HG03103 (cell line): ENCODE results near the gene KCNMB4.

Source experiments
- ATAC-seq: cut with Tn5 transposase; IDR thresholded peaks from one replicate; pipeline ENCODE4 v1.9.1; 2021; ENCODE audit warnings: low read depth; ENCODE audit not compliant: unreplicated experiment

The KCNMB4 gene, protein sequence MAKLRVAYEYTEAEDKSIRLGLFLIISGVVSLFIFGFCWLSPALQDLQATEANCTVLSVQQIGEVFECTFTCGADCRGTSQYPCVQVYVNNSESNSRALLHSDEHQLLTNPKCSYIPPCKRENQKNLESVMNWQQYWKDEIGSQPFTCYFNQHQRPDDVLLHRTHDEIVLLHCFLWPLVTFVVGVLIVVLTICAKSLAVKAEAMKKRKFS

DNA sequence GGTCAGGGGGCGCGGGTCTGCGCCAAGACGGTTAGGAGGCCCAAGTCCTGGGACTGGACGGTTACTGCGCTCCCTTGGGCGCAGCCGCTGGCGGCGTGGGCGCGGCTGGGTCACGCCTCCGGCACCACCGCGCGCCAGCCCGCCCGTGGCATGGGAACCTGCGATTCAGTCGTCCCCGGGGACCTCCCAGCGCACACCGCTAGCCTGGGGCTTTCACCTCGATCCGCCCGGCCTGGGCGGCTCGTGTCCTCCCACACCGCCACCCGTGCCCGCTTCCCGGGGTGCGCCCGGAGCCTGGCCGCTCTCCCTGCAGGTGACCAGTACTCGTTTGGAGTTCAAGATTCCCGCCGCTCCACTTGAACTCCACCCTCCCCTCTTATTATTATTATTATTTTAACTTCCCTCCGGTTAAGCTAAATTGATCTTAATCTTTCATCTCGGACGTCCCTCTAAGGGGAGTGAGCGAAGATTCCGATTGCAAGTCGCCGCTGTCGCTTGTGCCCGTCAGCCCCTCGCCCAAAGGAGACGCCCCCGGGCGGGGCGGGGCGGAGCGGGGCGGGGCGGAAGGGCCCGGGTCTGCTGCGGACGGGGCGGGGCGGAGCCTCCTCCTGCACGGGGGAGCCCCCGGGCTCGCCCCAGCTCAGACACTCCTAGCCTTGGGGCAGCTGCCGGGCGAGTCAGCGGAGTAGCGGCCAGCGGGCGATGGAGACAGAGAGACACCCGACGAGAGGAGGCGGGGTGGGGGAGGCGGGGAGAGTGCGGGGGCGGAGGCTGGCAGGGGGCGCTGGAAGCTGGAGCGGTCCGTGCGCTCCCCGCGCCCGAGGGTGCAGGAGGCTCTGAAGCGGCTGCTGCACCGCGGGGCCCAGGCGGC is at the start of gene KCNMB4:
TSS of gene KCNMB4 (plus strand) at position 643 of the 871 bp plus-strand sequence. CDS start 445 bp downstream, outside the sequence.
- ATAC-seq: peak; percentile 71

DNA sequence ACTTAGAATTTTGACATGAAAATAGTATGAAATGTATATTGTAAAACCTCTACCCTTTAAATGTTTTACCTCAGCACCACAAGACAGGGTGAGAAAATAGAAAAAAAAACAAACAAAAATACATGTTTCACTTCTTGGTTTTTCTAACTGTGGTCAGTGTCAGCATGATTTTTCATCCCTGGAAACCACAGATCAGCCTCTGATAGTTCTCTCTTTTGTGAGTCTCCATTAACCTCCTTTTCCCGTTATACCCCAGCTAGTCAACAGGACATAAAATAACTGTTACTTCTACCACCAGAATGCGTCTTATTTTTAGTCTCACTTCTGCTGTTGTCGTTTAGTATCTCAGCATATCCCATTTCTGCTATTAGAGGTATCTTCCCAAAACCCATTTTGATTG is 48.3 kb upstream of the KCNMB4 start:
- ATAC-seq: peak; percentile 91

DNA sequence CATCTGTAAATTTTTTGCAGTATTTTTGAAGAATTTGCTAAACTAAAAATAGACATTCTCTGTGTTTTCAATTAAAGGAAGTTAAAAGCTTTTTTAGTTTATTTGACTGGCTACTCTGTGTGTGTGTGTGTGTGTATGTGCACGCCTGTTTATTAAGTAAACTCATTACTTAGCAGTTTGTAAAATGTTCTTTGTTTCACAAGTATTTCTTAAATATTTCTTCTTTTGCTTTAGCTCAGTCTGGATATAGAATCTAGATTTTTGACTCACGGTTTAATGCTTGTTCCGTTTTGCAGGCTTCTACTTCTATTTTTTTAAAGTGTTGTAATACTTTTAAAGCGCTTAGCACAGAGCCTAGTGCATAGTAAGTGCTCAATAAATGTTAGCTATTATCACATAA is 46.5 kb upstream of the KCNMB4 start:
- ATAC-seq: no peak

DNA sequence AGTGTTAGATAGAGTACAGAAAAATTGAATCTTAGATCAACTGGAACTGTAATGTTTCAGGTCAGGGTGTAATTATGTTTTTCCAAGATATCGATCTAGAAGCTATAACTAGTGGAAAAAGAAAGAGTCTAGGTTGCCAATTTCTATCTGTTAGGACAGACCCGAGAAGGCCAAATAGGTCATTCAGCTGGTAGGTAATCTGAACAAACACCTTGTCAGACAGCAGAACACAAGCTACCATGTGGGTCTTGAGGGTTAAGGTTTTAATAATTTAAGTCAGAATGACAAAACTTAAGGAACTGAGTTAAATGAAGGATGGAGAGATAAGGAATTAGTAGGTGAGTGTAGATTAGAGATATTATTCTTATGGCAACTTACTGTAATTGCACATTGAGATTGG is 44.9 kb upstream of the KCNMB4 start:
- ATAC-seq: no peak

DNA sequence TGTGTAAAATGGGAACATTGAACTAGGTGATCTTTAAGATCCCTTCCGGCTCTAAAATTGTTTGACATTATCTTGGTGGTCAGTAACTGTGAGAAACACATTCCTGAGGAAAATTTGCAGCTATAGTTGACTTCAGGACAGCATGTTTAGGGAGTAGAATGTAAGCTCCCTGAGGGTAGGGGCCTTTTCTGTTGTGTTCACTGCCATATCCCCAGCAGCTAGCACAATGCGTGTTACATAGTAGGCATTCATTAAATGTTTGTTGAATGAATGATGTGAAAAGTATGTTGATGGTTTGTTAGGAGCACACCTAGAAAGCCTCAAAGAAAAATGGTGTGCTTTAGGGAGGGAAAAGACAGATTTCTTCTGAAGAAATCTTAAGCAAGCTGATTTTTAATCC is 38.5 kb upstream of the KCNMB4 start:
- ATAC-seq: no peak

DNA sequence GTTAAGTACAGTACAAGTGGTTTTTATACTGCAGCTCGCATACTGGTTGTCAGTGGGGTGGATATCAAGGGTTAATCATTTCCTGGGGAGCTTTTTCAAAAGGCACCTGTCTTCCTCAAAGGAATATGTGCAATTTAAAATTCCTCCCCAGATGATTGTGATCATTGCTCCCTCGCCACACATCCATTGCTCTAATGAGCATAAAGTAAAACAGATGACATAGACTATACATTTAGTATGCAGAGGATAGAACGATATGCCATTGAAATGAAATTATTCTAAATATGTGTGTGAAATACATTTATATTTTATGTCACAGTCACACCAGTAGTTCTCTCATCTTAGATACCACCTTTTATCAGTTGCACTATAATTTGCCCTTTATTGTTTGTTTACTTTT is 36.4 kb upstream of the KCNMB4 start:
- no peak for ATAC-seq

DNA sequence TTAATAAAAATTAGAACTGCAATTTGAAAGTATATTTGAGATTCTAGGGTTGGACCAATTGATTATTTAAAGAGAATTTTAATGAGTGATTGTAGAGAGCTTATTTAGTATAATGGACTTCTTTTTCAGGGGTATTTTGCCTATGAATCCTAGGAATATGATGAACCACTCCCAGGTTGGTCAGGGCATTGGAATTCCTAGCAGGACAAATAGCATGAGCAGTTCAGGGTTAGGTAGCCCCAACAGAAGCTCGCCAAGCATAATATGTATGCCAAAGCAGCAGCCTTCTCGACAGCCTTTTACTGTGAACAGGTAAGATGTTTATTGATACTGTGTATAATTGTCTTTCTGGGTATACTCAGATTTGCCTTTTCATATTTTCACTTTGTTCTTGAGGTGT is 35.9 kb upstream of the KCNMB4 start:
- no peak for ATAC-seq

DNA sequence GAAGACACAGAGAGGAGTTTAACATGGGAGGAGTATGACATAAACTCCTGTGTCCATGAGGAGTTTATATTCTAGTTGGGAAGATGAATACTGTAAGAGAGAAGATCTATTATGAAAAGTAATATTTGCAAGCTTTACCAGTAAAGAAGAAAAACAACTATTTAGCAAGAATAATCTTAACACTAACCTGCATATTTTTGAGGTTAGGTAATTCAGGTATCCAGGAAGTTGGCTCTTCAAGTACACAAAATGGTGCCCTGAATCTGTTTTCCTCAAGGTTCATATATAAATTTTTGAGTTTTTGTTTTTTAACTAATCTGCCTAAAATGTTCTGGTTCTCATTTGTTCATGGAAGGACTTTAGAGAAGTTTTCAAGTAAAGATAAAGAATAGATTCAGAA is 33.9 kb upstream of the KCNMB4 start:
- no peak for ATAC-seq

DNA sequence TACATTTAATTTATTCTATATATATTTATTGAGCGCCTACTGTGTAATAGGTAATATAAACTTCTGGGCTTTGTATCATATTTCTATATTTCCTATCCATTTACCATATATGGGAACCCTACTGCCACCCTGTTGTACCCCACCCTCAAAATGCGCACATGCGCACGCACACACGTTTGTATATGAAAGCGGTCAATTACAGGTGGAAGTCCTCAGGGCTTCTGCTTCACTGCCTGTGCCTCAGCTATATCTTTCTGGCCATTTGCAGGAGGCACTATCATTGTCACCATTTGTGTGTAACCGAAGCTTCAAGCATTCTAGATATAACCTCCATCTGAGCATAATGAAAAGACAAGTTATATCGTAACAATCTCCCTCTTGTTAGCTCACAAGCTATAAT is 31.3 kb upstream of the KCNMB4 start:
- no peak for ATAC-seq

DNA sequence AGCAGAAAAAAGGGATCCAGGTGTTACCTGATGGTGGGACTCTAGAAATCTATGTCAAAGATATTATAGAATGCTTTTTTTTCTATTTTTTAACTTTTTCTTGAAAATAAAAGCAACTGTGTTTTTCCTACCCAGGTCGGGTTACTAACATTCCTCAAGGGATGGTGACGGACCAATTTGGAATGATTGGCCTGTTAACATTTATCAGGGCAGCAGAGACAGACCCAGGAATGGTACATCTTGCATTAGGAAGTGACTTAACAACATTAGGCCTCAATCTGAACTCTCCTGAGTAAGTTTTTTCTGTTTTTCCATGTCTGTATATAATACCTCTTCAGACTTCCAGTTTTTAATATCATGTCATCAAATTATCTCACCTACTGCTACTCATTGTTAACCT is 27.6 kb upstream of the KCNMB4 start:
- no peak for ATAC-seq

DNA sequence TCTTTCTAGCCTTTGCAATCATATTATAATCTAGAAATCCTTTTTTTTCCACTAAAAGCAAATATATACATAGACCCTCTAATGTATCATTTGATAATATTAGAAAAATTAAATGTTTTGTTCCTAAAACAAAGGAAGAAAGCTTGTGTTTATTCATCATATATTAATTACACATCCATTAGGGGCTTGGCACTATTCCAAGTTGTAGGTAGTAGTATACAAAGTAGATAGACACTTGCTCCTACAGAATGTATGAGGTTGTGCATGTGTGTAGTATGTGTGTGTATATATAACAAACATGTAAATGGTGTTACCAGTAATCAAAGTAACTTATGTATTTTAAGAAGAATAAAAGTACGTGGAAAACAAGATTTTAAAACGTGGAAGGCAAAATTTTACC is 15.0 kb upstream of the KCNMB4 start:
- no peak for ATAC-seq

DNA sequence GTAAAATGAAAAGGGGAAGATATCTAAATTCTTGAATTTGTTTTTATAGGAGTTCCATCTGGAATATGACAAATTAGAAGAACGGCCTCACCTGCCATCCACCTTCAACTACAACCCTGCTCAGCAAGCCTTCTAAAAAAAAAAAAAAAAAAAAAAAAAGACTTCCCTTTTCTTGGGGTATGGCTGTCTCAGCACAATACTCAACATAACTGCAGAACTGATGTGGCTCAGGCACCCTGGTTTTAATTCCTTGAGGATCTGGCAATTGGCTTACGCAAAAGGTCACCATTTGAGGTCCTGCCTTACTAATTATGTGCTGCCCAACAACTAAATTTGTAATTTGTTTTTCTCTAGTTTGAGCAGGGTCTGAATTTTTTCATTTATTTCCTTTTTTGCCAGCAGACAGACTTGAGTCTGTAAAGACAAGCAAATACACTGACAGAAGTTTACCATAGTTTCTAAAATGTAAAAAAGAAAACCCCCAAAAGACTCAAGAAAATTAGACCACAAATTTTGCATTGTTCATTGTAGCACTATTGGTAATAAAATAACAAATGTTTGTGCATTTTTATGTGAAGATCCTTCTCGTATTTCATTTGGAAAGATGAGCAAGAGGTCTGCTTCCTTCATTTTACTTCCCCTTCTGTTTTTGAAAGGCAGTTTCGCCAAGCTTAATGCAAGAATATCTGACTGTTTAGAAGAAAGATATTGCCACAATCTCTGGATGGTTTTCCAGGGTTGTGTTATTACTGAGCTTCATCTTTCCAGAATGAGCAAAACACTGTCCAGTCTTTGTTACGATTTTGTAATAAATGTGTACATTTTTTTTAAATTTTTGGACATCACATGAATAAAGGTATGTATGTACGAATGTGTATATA is 12.1 kb upstream of the KCNMB4 start:
- ATAC-seq: no peak

DNA sequence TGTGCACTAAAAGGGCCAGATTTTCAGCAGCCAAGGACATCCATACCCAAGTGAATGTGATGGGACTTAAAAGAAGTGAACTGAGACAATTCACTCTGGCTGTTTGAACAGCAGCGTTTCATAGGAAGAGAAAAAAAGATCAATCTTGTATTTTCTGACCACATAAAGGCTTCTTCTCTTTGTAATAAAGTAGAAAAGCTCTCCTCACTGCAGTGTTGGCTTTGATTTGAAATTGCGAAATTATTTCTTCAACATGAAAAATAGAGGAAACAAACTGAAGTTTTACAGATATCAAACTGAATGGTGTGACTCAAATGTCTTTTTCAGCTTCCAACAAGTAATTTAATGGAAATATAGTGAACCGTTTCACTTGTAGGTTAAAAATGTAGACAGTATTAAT is 11.3 kb upstream of the KCNMB4 start:
- no peak for ATAC-seq

DNA sequence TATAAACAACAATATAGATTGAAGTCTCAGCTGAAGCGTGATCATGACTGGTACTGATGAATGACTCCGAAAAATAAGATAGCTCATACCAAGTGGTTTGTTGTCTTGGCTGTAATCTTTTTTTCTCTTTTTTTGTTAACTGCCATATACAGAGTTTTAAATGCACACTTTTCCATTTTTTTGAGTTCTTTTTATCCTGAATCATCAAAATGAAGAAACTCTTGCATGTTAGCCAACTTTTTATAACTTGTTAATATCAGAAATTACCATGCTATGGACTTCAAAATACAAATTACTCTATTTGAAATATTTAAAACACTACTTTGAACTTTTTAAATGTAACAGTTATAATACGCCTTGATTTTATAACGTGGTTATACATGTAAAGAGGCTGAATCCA is 10.1 kb upstream of the KCNMB4 start:
- no peak for ATAC-seq

DNA sequence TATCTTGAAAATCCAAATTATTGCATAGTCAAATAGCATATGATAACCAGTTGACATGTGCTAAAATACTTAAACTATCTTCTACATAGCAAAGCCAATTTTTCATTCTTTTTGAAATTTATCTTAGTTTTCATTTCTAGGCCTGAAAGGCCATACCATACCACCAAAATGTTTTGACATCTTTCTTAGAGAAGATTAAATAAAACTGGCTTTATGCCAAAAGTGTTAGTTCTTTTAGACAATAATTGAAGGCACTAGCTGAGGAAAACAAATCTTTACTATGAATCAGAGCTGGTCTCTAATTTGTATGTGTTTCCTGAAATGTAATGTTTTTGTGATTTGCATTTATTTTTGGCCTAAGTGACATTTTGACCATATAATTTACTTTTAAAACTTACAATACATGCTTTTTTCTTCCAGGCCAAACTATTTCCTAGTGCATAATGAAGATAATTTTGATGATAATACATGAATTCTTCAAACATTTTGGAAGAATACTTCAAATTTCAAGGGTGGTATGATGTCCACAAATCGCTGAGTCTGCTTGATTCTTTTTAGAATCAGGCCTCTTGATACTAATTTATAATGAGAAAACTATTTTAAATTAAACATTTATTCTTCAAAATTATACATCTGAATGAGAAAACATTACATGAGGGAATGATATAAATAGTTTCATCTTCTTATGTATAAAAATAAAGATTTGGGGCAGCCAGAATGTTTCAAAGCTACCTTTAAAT is 6.5 kb upstream of the KCNMB4 start:
- no peak for ATAC-seq

DNA sequence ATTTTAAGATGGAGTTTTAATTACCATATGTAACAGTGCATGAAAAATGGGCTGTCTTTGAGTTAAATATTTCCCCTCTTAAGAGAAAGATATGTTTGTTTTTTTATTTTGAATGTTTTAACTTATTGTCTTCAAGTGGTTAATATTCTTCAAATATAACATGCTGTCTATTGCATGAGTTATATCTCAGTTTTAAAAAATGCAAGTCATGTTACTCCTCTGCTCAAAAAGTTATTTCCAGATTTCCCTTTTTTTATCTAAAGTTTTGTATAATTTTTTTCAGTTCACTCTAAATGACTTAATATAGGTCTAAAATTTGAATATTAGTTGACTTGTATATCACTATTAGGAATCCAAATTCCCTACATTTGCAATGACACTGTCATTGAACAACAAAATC is 5.9 kb upstream of the KCNMB4 start:
- no peak for ATAC-seq

DNA sequence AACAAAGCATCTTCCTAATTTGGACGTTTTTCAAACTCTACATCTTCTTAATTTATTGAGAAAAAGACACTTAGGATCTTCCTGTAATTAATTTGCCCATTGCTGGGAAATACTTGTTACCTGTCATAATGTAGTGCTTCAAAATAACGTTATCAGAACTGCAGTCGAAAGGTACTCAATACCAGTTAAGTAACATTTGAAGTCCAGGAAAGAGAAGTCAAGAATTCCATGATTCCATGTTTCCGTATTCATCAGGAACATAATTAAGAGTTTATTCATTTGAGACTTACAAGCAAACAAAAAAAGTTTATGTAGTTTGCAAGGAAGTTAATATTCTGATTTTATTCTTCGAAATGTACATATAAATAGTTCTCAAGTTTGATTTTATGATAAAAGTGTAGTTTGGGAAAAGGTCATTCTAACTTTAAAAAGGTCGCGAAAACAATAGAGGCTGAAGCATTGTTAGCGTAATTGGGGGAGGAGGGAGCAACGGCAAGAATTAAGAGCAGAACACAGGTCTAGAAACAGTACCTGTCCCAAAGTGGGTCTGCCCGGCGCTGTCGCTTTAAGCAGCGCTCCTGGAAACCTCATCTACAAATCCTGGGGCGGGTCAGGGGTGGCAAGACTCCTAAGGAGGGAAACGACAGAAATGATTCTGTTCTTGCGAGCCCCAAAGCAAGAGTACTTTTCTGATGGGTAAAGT is 1.2 kb upstream of the KCNMB4 start:
- no peak for ATAC-seq

DNA sequence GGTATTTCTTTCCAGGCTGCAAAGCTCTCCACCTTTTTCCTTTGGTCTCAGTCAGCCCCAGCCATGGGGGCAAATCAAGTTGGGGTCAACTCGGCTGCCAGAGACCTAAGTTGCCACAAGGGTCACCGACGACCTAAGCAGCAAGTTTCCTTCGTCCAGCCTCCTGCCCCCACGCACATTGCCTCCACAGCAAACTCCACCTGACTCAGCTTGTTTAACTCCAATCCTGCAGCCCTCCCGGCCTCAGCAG is 767 bp upstream of the KCNMB4 start:
- no peak for ATAC-seq

DNA sequence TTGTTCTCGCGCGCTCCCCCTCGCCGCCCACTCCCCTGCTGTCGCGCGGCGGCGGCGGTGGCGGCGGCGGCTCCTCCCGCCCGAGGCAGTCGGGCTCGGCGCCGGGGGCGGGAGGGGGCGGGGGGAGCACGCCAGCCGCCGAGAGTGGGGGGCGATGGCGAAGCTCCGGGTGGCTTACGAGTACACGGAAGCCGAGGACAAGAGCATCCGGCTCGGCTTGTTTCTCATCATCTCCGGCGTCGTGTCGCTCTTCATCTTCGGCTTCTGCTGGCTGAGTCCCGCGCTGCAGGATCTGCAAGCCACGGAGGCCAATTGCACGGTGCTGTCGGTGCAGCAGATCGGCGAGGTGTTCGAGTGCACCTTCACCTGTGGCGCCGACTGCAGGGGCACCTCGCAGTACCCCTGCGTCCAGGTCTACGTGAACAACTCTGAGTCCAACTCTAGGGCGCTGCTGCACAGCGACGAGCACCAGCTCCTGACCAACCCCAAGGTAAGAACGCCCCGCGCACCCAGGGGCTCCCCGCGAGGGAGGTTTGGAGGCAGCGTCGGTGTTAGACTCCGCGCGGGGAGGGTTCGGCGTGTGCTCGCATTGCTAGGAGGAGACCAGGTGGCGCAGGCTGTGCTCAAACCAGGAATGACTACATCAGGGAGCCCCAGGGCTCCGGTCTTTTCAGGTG is 629 bp downstream of the KCNMB4 start:
- peak; percentile 38 for ATAC-seq
